Inferior parietal cortex (tissue), 1 donor: ENCODE measurements around the gene VCPKMT.
"Not testable (repeated sequence)": the region's sequence is repeated elsewhere in the genome, so short reads cannot be mapped to it uniquely, and the experiment has no call there.

Source experiments
- DNase-seq: peaks from one replicate; pipeline ENCODE4 v3.0.0-alpha.2; 2016; ENCODE audit errors: extremely low spot score

The VCPKMT gene

GRCh38 chr14:50092006-50092555 is 24.3 kb downstream of the VCPKMT start:
- no peak for DNase-seq

- DNase-seq = no peak
Observed at GRCh38 chr14:50091240-50091913, 25.0 kb downstream of the VCPKMT start.

- DNase-seq = no peak
Observed at GRCh38 chr14:50089208-50089607, 27.2 kb downstream of the VCPKMT start.

GRCh38 chr14:50088731-50089130 is 27.6 kb downstream of the VCPKMT start:
- DNase-seq = no peak

- no peak for DNase-seq
Observed at GRCh38 chr14:50088117-50088515, 28.3 kb downstream of the VCPKMT start.

GRCh38 chr14:50087341-50088116 is 28.8 kb downstream of the VCPKMT start:
- no peak for DNase-seq

- DNase-seq = no peak
Observed at GRCh38 chr14:50086321-50086711, 30.1 kb downstream of the VCPKMT start.

GRCh38 chr14:50085570-50086320 is 30.6 kb downstream of the VCPKMT start:
- DNase-seq = peak; percentile 50

- no peak for DNase-seq
Observed at GRCh38 chr14:50084666-50085065, 31.7 kb downstream of the VCPKMT start.

GRCh38 chr14:50083467-50084337 is 32.7 kb downstream of the VCPKMT start:
- no peak for DNase-seq

- DNase-seq = no peak
Observed at GRCh38 chr14:50082784-50083466, 33.4 kb downstream of the VCPKMT start.

- DNase-seq = no peak
Observed at GRCh38 chr14:50082308-50082742, 34.0 kb downstream of the VCPKMT start.

- DNase-seq = not testable (repeated sequence)
Observed at GRCh38 chr14:50079103-50079502, 37.3 kb downstream of the VCPKMT start.

GRCh38 chr14:50073663-50074062 is 42.7 kb downstream of the VCPKMT start:
- DNase-seq = not testable (repeated sequence)

- no peak for DNase-seq
Observed at GRCh38 chr14:50072395-50072794, 44.0 kb downstream of the VCPKMT start.

- no peak for DNase-seq
Observed at GRCh38 chr14:50070840-50071548, 45.4 kb downstream of the VCPKMT start.

GRCh38 chr14:50070230-50070629 is 46.1 kb downstream of the VCPKMT start:
- no peak for DNase-seq

GRCh38 chr14:50069325-50069724 is 47.0 kb downstream of the VCPKMT start:
- DNase-seq = no peak

GRCh38 chr14:50068496-50068895 is 47.9 kb downstream of the VCPKMT start:
- no peak for DNase-seq
